Brain microvascular endothelial cell (primary cell): ENCODE data around the gene UBASH3A.

ENCODE experiments used
- DNase-seq: peaks from one replicate; pipeline ENCODE4 v3.0.0-alpha.2; 2020
- H3K27ac ChIP-seq: fragments of 250-450 bp; sonication (Bioruptor Pico); 2 replicates; pipeline ENCODE4 v1.5.1; 2020; ENCODE audit warnings: mild to moderate bottlenecking, moderate library complexity
- H3K27me3 ChIP-seq: fragments of 250-450 bp; sonication (Bioruptor Pico); replicated peaks from 2 replicates; pipeline ENCODE4 v1.5.1; 2020; ENCODE audit warnings: mild to moderate bottlenecking
- H3K36me3 ChIP-seq: fragments of 250-450 bp; sonication (Bioruptor Pico); replicated peaks from 2 replicates; pipeline ENCODE4 v1.5.1; 2020; ENCODE audit warnings: mild to moderate bottlenecking
- H3K4me3 ChIP-seq: 2 replicates; pipeline ENCODE4 v1.5.1; 2011; ENCODE audit warnings: low read depth, mild to moderate bottlenecking, control low read depth, low read length, moderate library complexity
- in situ Hi-C: cut with HindIII; loops from 2 replicates; pipeline ENCODE4 v1.10.0; 2017; ENCODE audit warnings: low sequenced_read_pairs, low pct_ligation_motif_present
- TF ChIP-seq, protein P1 (sequence below): IDR thresholded peaks from 2 replicates; pipeline ENCODE4 v1.5.1; 2011; ENCODE audit warnings: low read depth, mild to moderate bottlenecking, moderate library complexity, low read length, control low read depth, inconsistent platforms; ENCODE audit errors: missing control alignments

UBASH3A gene

DNA sequence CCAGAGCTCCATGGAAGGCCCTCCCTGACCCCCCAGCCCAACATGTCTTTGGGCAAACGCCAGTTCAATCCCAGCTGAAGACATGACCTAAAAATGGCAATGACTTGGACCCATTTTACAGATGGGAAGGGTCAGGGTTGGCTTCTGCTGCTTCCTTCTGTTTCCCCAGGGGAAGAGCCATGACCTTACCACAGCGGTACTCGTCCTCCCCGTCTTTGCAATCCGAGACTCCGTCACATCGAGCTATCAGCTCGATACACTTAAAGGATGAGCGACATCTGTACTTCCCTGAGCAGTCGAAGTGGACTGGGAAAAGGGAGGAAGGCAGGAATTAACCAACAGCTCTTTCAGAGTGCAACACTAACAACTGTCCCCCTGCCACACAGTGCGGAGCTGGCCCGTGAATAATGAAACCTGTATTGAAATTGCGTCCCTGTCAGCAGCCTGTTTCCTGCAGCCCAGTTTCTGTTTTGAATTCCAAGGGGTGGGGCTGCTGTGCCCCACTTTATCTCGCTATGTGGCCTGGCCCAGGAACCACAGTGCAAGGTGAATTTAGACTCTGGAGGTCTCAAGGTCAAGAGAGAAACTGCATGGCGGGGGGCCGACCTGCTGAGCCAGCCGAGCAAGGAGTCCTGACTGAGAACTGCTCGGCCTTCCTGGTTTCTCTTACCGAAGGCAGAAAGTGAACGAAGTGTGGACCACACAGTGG lies 14.8 kb upstream of the UBASH3A start:
- no peak for DNase-seq
- Histone ChIP-seq H3K27ac (no peak overlapping the region), H3K27me3 (no peaks in the 10 kb centered on the region), H3K36me3 (no peaks in the 10 kb centered on the region), H3K4me3 (no peak overlapping the region)
- TF ChIP-seq, protein P1, sequence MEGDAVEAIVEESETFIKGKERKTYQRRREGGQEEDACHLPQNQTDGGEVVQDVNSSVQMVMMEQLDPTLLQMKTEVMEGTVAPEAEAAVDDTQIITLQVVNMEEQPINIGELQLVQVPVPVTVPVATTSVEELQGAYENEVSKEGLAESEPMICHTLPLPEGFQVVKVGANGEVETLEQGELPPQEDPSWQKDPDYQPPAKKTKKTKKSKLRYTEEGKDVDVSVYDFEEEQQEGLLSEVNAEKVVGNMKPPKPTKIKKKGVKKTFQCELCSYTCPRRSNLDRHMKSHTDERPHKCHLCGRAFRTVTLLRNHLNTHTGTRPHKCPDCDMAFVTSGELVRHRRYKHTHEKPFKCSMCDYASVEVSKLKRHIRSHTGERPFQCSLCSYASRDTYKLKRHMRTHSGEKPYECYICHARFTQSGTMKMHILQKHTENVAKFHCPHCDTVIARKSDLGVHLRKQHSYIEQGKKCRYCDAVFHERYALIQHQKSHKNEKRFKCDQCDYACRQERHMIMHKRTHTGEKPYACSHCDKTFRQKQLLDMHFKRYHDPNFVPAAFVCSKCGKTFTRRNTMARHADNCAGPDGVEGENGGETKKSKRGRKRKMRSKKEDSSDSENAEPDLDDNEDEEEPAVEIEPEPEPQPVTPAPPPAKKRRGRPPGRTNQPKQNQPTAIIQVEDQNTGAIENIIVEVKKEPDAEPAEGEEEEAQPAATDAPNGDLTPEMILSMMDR: no peak
- in situ Hi-C loops: no loop called here

DNA sequence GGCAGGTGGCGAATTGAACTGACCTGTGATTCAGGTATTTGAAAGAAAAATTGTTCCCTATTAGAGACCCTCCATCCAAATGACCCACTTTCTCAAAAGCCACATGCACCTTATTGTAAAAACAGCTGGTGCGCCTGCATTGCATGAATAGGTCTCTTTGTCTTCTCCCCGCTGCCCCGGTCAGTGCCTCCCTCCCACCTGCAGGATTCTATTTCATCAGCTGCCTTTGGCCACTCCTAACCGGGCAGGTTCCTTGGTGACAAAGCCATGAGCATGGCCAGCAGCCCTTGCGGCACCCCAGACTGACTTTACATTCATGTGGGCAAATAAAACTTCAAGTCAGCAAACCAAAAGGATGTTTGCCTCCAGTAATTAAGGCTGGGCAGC lies 14.3 kb upstream of the UBASH3A start:
- Histone ChIP-seq H3K27me3 (no peaks in the 10 kb centered on the region), H3K36me3 (no peaks in the 10 kb centered on the region), H3K27ac (no peak overlapping the region), H3K4me3 (no peak overlapping the region)
- TF ChIP-seq, protein P1: no peak
- in situ Hi-C loops: no loop called here
- no peak for DNase-seq

DNA sequence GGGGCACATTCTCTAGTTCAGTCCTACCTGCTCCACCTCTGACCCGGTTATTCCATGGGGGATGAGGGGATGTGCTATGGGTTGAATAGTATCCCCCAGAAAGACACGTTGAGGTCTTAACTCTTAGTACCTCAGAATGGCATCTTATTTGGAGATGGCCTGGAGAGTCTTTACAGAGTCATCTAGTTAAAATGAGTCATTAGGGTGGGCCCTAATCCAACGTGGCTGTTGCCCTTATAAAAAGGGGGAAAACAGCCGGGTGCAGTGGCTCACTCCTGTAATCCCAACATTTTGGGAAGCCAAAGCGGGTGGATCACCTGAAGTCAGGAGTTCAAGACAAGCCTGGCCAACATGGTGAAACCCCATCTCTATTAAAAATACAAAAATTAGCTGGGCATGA lies 13.5 kb upstream of the UBASH3A start:
- no peaks in the 10 kb centered on the region for H3K36me3 ChIP-seq
- H3K4me3 ChIP-seq: no peak overlapping the region
- TF ChIP-seq, protein P1: no peak
- H3K27me3 ChIP-seq: no peaks in the 10 kb centered on the region
- no peak overlapping the region for H3K27ac ChIP-seq
- DNase-seq: no peak
- in situ Hi-C loops: no loop called here

DNA sequence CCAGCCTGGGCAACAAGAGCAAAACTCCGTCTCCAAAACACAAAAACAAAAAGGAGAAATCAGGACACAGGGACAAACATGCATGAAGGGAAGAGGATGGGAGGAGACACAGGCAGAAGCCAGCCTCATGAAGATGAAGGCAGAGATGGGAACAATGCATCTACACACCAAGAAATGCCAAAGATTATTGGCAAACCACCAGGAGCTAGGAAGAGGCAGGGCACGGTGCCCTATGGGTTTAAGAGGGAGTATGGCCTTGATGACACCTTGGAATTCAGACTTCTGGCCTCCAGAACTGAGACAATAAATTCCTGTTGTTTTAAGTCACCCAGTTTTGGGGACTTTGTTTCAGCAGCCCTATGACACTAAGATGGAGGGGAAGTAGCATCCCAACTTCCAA lies 13.0 kb upstream of the UBASH3A start:
- H3K27me3 ChIP-seq: no peaks in the 10 kb centered on the region
- no peak for DNase-seq
- in situ Hi-C loops: no loop called here
- H3K4me3 ChIP-seq: no peak overlapping the region
- H3K27ac ChIP-seq: no peak overlapping the region
- H3K36me3 ChIP-seq: no peaks in the 10 kb centered on the region
- TF ChIP-seq, protein P1: no peak

DNA sequence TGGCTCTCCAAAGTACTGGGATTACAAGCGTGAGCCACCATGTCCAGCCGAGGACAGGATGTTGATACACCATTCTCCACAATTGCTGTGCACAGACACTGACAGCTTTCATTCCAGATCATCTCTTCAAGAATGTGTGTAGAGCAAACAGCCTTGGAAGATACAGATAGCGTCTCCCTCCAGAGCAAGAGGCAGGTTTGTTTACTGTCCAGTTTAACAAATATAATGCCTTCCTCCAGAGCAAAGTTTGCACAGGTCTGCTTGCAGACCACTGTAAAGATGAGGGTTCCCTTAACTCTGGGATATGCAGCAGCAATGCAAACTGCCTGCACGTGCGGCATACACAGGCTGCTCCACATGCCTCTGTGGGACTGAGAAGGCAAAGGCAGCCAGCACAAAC lies 12.4 kb upstream of the UBASH3A start:
- in situ Hi-C loops: no loop called here
- no peak overlapping the region for H3K4me3 ChIP-seq

More for the DNA sequence above, 12.4 kb upstream of the UBASH3A start:
- no peaks in the 10 kb centered on the region for H3K36me3 ChIP-seq
- no peaks in the 10 kb centered on the region for H3K27me3 ChIP-seq
- H3K27ac ChIP-seq: no peak overlapping the region
- TF ChIP-seq, protein P1: no peak
- no peak for DNase-seq
